Retina (tissue), 1 donor: Measurements from ENCODE around the gene USF2.
"Not testable (repeated sequence)": the region's sequence is repeated elsewhere in the genome, so short reads cannot be mapped to it uniquely, and the experiment has no call there.

Source experiments
- DNase-seq: peaks from one replicate; pipeline ENCODE4 v3.0.0-alpha.2; 2016

Gene USF2

DNA sequence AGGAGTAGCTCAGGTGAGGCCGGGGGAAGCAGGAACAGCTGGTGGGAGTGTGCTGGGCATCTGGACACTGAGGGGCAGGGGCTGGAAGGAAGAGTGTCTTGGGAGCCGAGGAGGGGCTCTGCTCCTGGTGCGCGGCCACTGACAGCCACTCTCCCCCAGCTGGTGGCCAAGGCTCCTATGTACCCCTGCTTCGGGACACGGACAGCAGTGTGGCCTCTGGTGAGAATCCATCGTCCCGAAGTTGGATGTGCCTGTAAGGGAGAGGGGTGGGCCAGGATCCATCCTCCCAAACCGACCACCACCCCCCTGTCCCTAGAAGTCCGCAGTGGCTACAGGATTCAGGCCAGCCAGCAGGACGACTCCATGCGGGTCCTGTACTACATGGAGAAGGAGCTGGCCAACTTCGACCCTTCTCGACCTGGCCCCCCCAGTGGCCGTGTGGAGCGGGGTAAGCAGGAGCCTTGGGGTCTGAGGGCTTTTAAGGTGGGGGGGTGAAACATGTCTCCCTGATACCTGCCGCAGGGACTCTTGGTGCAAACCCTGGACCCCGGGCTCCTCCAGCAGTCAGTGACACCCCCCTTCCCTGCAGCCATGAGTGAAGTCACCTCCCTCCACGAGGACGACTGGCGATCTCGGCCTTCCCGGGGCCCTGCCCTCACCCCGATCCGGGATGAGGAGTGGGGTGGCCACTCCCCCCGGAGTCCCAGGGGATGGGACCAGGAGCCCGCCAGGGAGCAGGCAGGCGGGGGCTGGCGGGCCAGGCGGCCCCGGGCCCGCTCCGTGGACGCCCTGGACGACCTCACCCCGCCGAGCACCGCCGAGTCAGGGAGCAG, 2.0 kb upstream of the USF2 start:
- no peak for DNase-seq

GRCh38 chr19:35267353-35267817, 1.4 kb upstream of the USF2 start:
- no peak for DNase-seq

DNA sequence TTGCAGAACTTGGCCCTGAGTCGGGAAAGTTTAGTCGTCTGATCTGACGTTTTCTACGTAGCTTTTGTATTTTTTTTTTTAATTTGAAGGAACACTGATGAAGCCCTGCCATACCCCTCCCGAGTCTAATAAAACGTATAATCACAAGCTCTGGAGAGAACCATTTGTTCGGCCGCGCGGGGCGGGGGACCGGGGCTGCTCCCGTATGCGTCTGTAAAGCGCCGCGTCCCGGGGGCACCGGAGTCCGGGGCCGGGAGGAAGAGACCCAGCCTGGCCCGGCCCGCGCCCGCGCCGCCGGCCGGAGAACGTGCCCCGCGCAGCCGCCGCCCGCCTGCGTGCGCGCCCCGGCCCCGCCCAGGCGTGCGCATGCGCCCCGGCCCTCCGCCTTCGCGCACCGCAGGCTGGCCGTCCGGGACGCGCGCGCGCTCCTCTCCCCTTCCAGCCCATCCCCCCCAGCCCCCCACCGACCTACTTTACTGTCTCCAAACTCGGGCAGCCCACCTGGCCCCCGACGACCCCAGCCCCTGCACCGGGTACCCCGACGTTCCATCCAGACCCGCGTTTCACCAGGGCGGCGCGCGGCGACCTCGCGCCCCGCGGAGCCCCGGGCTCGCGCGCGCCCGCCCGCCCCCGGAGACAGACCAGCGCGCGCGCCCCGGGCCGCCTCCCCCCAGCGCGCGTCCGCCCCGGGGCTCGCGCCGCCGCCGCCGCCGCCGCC, 785 bp upstream of the USF2 start:
- DNase-seq, result peak; percentile 80

DNA sequence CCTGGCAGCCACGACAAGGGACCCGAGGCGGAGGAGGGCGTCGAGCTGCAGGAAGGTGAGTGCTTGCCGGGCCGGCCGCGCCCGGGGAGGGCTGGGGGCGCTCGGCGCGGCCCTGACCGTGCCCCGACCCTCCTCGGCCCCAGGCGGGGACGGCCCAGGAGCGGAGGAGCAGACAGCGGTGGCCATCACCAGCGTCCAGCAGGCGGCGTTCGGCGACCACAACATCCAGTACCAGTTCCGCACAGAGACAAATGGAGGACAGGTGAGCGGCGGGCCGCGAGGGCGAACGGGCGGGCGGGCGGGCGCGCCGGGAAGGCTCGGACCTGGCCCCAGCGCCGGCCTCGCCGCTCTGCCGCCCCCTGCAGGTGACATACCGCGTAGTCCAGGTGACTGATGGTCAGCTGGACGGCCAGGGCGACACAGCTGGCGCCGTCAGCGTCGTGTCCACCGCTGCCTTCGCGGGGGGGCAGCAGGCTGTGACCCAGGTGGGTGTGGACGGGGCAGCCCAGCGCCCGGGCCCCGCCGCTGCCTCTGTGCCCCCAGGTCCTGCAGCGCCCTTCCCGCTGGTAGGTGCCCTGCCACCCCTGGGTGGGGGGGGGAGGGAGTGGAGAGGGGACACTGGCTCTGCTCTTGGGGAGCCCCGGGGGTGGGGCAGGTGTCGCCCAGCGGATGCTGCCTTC, 816 bp downstream of the USF2 start:
- DNase-seq, result peak; percentile 86

DNA sequence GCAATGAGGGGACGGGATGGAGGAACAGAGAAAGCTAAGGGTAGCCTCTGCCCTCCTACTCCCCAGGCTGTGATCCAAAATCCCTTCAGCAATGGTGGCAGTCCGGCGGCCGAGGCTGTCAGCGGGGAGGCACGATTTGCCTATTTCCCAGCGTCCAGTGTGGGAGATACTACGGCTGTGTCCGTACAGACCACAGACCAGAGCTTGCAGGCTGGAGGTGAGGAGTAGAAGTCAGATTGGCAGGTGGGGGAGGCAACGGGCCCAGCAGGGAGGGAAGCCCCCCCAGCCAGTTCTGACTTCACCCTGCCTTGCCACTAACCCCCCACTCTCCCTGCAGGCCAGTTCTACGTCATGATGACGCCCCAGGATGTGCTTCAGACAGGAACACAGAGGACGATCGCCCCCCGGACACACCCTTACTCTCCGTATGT, 1.6 kb downstream of the USF2 start:
- DNase-seq, result no peak

DNA sequence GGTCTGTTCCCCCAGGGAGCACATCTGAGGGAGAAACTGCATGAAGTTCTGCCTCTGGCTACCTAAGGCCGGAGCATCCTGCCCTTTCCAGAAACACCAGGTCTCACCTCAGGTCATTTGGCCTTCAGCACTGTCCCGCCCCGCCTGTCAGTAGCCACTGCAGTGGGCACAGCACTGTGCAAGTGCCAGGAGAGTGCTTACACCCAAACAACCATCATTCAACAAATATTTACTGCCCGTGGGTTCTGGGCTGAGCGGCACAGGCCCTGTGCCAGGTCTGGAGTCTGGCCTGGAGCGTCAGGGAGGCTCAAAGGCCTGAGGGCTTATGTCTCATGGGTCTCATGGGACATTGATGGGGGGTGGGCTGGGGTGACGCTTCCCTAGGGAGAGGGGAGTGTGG, 2.8 kb downstream of the USF2 start:
- no peak for DNase-seq

DNA sequence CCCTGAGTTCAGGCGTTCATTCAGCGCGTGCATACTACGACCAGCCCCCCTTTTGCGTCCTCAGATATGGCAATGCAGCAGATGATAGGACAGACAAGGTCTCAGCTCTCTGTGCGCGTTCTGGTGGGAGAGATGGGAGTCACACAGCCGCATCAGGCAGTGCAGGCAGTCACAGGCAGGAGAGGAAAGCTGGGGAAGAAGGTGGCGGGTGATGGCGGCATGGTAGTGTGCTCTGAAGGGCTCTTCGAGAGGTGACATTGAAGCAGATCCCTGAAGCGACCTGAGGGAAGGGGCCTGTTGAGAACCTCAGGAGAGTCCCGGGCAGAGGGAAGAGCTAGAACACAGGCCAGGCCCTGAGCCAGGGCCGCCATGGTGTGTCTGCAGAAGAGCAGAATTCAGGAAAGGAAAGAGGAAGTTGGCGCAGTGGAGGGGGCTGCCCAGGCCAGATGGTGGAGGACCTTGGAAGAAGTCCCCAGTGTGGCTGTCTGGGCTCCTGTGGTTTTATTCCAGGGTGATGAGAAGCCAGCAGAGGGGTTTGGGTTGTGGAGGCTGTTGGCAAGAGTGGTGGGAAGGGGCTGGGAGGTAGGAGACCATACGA, 3.5 kb downstream of the USF2 start:
- no peak for DNase-seq

DNA sequence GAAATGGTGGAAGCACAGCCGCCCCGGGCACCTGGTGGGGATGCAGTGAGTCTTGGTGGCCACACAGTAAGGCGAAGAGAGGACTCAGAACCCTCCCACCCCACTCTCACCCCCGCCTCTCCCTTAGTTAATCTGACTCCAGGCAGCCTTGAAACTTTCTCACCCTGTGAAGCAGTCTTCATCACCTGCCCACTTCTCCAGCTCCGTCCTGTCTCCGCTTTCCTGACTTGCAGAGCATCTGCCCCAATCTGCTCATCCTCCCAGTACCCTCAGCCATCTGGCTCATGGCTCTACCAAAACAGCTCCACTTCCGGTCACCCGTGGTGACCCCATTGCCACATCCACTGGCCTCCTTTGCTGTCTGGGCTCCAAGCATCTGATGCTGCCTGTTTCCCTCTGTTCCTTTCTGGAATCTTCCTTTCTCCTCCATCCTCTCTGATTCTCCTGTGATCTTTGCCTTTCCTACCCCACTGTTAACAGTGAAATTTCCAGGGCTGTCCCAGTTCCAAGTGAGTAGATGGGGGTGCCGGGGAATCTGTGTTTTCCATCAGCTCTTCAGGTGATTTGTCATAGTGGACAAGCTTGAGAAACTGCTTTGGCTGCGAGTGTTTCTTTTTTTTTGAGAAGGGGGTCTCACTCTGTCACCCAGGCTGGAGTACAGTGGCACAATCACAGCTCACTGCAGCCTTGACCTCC, 4.3 kb downstream of the USF2 start:
- no peak for DNase-seq

DNA sequence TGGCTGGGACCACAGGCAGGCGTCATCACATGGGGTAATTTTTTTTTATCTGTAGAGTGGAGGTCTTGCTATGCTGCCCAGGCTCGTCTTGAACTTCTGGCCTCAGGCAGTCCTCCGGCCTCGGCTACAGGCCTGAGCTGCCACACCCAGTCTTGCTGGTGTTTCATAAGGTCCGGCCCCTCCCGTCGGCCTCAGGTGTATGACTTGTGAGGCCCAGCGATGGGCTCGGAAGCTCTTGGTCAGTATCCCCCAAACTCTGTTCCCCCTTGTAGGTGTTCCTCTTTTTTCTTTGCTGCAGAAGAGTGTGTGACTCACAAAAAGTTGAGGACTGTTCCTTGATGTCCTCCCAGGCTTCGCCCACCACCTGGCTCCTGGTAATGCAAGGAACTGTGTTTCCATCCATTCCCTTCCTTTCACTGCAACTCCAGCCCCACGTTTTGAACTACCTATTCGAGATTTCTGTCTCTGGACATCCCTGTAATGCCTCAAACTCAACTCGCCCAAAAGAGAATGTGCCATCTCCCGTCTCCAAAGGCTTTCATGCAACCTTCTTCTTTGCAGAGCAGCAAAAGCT, 5.0 kb downstream of the USF2 start:
- DNase-seq, result no peak

DNA sequence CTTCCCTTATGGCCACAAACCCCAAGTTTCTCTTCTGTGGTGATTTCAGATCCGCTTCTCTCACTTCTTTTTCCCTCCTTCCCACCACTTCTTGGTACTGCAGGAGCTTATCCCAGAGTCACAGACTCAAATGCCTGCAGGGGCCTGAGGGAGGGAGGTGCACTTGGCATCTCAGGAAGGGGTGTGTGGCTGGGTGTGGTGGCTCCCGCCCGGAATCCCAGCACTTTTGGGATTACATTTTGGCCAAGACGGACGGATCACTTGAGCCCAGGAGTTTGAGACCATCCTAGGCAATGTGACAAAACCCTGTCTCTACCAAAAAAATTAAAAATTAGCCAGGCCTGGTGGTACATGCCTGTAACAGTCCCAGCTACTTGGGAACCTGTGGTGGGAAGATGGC, 5.6 kb downstream of the USF2 start:
- no peak for DNase-seq

DNA sequence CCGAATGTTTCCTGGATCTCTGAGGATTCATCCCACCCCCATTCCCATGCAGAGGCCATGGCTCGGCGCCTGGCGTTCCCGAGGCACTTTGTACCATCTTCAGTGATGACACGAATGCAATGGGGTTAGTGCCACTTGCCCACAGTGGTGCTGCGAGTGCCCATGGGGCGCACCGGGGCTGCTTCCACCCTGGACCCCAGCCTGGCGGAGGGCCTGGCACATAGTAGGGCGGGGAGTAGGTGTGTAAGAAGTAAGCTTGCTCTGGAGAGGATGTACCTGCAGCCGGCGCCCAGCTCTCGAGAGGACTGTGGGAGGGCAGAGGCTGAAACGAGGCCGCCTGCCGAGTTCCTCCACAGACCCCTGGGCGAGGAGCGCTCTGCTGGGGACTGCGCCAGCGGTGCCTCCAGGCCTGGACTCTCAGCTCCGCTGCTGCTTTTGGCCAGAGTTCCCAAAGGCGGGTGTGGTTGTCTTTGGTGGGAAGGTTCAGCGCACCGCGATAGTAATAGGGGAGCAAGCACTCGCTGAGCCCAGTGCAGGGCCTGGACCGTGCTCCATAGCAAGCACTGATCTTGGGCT, 8.0 kb downstream of the USF2 start:
- no peak for DNase-seq

- no peak for DNase-seq
These were observed 10.0 kb downstream of the USF2 start for GRCh38 chr19:35278578-35279284.

- no peak for DNase-seq
These were observed 10.6 kb downstream of the USF2 start for GRCh38 chr19:35279374-35279773.

DNA sequence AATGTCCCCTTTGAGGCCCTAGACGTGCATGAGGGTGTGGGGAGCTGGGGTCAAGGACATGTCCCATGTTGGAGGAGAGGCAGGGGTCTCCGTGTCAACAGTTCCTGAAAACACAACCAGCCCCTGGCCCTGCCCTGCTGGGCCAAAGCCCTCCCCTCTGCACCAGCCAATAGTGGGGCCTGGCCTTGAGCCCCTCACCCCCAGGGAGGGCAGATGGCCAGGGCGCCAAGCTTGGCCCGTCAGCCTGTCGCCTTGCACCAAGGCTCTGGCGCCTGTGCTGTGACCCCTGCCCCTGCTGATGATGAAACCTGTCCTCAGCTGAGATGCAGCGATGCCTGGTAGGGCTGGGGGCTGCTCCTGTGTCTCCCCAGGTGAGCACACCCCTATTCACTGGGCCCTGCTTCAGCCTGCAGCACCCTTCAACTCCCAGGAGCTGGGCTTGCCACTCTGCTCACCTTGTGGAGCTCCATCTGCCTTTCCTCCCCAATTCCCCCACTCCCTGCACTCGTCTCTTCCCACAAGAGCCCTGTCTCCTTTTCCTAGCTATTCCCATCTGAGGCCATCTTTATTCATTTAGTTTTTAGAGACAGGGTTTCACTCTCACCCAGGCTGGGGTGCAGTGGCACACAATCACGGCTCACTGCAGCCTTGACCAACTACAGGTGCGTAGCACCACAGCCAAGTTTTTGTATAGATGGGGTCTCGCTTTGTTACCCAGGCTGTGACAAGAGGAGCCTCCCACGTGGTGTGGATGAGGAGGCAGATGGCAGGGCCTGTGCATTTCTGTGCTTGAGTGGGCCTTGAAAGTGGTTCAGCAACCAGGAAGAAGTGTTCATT, 11.4 kb downstream of the USF2 start:
- DNase-seq, result no peak

- no peak for DNase-seq
These were observed 12.5 kb downstream of the USF2 start for GRCh38 chr19:35281303-35281702.

GRCh38 chr19:35284153-35285094, 15.7 kb downstream of the USF2 start:
- no peak for DNase-seq

DNA sequence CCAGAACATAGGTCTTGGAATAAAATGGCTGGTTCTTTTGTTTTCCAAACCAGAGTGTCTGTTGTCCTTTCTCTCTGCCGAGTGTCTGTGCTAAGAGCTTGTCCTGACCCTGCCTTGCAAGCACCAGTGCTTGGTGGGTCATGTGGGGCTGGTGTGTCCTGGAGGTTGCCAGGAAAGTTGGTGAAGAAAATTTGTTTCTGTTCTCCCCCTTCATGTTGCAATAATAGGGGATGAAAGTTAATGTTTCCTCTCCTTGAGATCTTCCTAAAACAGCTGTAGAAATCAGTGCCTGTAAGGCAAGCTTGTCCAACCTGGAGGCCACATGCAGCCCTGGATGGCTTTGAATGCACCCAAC, 16.3 kb downstream of the USF2 start:
- no peak for DNase-seq

- DNase-seq, result not testable (repeated sequence)
These were observed 16.7 kb downstream of the USF2 start for GRCh38 chr19:35285465-35285864.

DNA sequence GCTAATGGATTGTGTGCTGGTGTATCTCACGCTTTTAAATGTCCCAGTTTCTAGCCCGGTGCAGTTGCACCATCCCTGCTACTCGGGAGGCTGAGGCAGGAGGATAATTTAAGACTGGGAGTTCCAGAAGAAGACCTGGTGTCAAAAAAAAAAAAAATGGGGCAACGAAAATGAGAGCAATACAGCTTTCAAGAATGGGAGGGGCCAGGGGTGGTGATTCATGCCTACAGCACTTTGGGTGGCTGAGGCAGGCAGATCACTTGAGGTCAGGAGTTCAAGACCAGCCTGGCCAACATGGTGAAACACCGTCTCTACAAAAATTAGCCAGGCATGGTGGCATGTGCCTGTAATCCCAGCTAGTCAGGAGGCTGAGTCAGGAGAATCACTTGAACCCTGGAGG, 17.3 kb downstream of the USF2 start:
- DNase-seq, result not testable (repeated sequence)
